HUES64 (cell line): ENCODE measurements around the gene MBP.
"Not testable (repeated sequence)": the region's sequence is repeated elsewhere in the genome, so short reads cannot be mapped to it uniquely, and the experiment has no call there.

Experiments
- H3K27ac ChIP-seq: 2 replicates; pipeline ENCODE4 v1.7.0; 2013; ENCODE audit warnings: low read depth, low read length, inconsistent platforms
- H3K27me3 ChIP-seq: 2 replicates; pipeline ENCODE4 v1.6.1; 2013; ENCODE audit warnings: mild to moderate bottlenecking, low read length; ENCODE audit not compliant: insufficient read depth
- H3K36me3 ChIP-seq: 2 replicates; pipeline ENCODE4 v1.6.1; 2013; ENCODE audit warnings: mild to moderate bottlenecking, low read length; ENCODE audit not compliant: insufficient read depth
- H3K4me1 ChIP-seq: 2 replicates; pipeline ENCODE4 v1.6.1; 2013; ENCODE audit warnings: mild to moderate bottlenecking, low read length, moderate library complexity; ENCODE audit not compliant: insufficient read depth
- H3K4me3 ChIP-seq: 2 replicates; pipeline ENCODE4 v1.5.1; 2013; ENCODE audit warnings: mild to moderate bottlenecking, low read length, moderate library complexity
- H3K9ac ChIP-seq: 2 replicates; pipeline ENCODE4 v1.6.1; 2013; ENCODE audit warnings: mild to moderate bottlenecking, low read depth, low read length
- H3K9me3 ChIP-seq: 2 replicates; pipeline ENCODE4 v1.6.1; 2013; ENCODE audit warnings: low read depth, low read length; ENCODE audit not compliant: insufficient read depth
- WGBS: fragments of 150-250, 120-280 bp; methylation state at CpG from one replicate; pipeline ENCODE4 v1.1.7; 2013; ENCODE audit warnings: missing lambda C conversion rate; 5-methylcytosine and 5-hydroxymethylcytosine counted together

The MBP gene

DNA sequence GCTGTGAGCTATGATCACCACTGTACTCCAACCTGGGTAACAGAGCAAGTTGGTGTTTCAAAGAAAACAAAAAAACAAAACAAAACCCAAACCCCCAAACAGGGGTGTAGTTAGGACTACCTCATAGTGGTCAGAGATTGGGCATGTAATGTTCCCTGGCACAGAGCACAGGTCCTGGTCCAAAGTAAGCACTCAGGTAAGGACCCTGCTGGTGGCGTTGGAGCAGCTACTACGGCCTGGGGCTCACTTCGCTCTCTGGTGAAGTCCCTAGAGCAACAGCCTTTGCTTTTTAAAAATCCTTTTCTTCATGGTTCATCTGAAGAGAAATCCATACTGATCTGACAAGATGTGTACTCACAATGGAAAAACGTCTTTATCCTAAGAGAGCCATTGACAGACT, 179.8 kb downstream of the MBP start:
- Histone ChIP-seq H3K27ac (no peak overlapping the region), H3K9ac (no peak overlapping the region), H3K9me3 (no peaks in the 10 kb centered on the region), H3K4me1 (no peaks in the 10 kb centered on the region), H3K36me3 (peaks cover 24% of the 10 kb centered on the region), H3K4me3 (no peak overlapping the region), H3K27me3 (no peaks in the 10 kb centered on the region)
- 91% methylated on average over 4 of the region's 4 CpGs for WGBS

- Histone ChIP-seq H3K9me3 (no peaks in the 10 kb centered on the region), H3K9ac (no peak overlapping the region), H3K27me3 (no peaks in the 10 kb centered on the region), H3K36me3 (peaks cover 28% of the 10 kb centered on the region), H3K4me1 (no peaks in the 10 kb centered on the region), H3K27ac (no peak overlapping the region), H3K4me3 (no peak overlapping the region)
- WGBS: 96% methylated on average over 12 of the region's 12 CpGs
Measured at GRCh38 chr18:76951456-76952247, 180.9 kb downstream of the MBP start.

DNA sequence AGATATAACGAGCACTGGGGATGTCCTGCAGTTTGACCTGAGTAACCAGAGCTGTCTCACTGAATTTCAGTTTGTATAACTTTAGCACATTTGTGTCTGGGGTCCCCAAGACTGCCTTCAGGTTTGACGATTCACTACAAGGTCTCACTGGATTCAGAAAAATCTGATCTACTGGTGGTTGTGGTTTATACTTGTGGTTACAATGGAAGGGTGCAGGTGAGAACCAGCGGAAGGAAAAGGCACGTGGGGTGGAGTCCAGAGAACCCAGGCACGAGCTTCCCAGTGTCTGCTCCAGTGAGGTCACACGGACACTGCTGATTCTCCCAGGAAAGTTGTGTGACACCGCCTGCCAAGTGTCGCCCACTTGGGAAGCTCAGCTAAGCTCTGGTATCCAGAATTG, 184.2 kb downstream of the MBP start:
- H3K9ac ChIP-seq: no peak overlapping the region
- no peak overlapping the region for H3K4me3 ChIP-seq
- no peaks in the 10 kb centered on the region for H3K9me3 ChIP-seq
- WGBS: 95% methylated on average over 8 of the region's 8 CpGs
- no peak overlapping the region for H3K27ac ChIP-seq
- H3K4me1 ChIP-seq: no peaks in the 10 kb centered on the region
- H3K36me3 ChIP-seq: peaks cover 28% of the 10 kb centered on the region
- no peaks in the 10 kb centered on the region for H3K27me3 ChIP-seq

DNA sequence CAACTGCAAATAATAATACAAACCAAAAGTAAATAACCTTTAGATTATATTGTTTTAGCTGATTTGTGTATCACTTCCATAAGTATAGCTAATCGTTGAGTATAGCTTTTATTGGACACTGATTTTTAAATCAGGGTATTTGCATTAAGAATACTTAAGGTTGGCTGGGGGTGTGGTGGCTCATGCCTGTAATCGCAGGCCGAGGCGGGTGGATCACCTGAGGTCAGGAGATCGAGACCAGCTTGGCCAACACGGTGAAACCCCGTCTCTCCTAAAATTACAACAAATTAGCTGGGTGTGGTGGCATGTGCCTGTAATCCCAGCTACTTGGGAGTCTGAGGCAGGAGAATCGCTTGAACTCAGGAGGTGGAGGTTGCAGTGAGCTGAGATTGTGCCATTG, 188.2 kb downstream of the MBP start:
- WGBS: 93% methylated on average over 7 of the region's 8 CpGs
- H3K36me3 ChIP-seq: peaks cover 24% of the 10 kb centered on the region
- H3K4me3 ChIP-seq, H3K27ac ChIP-seq, H3K27me3 ChIP-seq, H3K9me3 ChIP-seq, H3K9ac ChIP-seq, H3K4me1 ChIP-seq: not testable (repeated sequence)

DNA sequence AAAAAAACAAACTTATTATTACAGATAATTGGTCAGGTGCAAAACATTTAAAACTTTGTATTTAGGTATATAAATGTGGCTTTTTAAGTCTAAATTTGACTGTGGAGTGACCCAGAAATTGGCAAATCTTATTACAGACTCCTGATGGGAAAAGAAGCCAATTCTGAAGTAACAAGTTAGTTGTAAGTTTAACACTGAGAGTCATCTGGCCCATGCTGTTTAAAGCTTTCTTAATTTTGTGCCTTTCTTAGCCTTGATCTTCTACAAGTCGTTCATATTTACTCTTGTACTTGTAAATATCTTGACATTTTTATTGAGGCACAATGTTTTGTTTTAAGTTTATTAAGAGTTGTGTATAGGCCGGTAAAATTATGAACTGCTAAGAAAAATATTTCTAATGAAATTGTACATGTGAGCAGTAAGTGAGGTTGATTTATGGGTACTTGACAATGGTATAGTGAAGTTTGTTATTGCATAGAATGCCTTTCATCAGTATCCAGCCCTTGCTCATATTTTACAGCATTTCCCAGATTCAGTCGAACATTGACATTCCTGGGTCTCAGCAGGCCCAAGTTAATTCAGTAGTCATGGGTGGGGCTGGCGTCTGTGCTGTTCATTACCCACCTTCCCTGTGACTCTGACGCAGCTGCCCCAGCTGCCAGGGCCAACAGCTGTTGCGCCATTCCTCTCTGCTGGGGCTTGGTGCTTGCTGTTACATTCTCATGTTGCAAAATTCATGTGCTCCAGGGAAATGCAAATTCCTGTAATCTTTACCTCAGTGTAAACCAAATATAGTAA, 188.8 kb downstream of the MBP start:
- H3K9ac ChIP-seq: no peak overlapping the region
- H3K4me1 ChIP-seq: no peaks in the 10 kb centered on the region
- H3K27me3 ChIP-seq: no peaks in the 10 kb centered on the region
- peaks cover 26% of the 10 kb centered on the region for H3K36me3 ChIP-seq
- H3K9me3 ChIP-seq: no peaks in the 10 kb centered on the region
- H3K27ac ChIP-seq: no peak overlapping the region
- WGBS: 93% methylated on average over 6 of the region's 6 CpGs
- no peak overlapping the region for H3K4me3 ChIP-seq

DNA sequence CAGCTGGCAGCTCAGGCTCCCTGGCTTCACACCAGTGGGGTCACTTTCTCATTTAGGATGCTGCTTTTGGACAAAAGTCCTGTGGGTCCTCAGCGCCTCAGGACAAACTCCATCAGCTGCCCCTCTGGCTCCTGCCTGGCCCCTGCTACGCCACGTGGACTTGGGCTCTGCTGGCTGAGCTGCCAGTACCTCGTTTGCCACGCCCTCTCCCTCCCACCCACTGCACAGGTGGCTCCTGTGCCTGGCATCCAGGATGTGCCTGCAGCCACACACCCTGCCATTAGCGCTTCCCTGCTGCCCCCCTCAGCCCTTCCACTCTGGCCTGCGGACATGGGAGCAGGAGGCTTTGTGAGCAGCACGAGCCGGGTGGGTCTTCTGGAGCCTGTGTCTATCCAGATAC, 191.3 kb downstream of the MBP start:
- H3K4me3 ChIP-seq: no peak overlapping the region
- H3K36me3 ChIP-seq: peaks cover 31% of the 10 kb centered on the region
- WGBS: 92% methylated on average over 9 of the region's 9 CpGs
- H3K9me3 ChIP-seq: no peaks in the 10 kb centered on the region
- H3K27me3 ChIP-seq: no peaks in the 10 kb centered on the region
- H3K27ac ChIP-seq: no peak overlapping the region
- H3K9ac ChIP-seq: no peak overlapping the region
- no peaks in the 10 kb centered on the region for H3K4me1 ChIP-seq

DNA sequence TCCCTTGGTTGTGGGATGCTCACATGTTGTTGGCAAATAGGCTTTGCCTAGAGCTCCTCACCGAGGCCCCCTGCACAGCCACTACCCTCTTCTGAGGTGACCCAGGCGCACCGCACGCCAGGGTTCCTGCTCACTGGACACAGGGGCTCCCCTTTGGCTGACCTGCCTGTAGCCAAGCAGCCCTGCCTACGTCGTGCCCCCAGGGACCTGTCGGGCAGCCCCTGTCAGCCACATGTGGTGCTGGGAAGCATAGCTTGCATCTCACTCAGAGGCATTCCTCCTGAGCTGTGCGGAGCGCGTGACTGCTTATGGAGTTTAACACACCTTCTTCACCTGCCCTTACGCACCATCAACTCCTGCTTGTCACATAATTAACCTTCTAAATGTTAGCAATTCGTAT, 194.0 kb downstream of the MBP start:
- no peaks in the 10 kb centered on the region for H3K4me1 ChIP-seq
- peaks cover 37% of the 10 kb centered on the region for H3K36me3 ChIP-seq
- no peak overlapping the region for H3K9ac ChIP-seq
- H3K27ac ChIP-seq: no peak overlapping the region
- H3K27me3 ChIP-seq: no peaks in the 10 kb centered on the region
- H3K9me3 ChIP-seq: no peaks in the 10 kb centered on the region
- no peak overlapping the region for H3K4me3 ChIP-seq
- 96% methylated on average over 12 of the region's 12 CpGs for WGBS

GRCh38 chr18:76937597-76937996, 195.0 kb downstream of the MBP start:
- no peaks in the 10 kb centered on the region for H3K27me3 ChIP-seq
- 100% methylated on average over 1 of the region's 1 CpG for WGBS
- peaks cover 37% of the 10 kb centered on the region for H3K36me3 ChIP-seq
- H3K9ac ChIP-seq: no peak overlapping the region
- H3K4me3 ChIP-seq: no peak overlapping the region
- H3K9me3 ChIP-seq: no peaks in the 10 kb centered on the region
- H3K27ac ChIP-seq: no peak overlapping the region
- no peaks in the 10 kb centered on the region for H3K4me1 ChIP-seq

- no peak overlapping the region for H3K27ac ChIP-seq
- no peak overlapping the region for H3K4me3 ChIP-seq
- 98% methylated on average over 11 of the region's 11 CpGs for WGBS
- no peak overlapping the region for H3K9ac ChIP-seq
- no peaks in the 10 kb centered on the region for H3K9me3 ChIP-seq
- no peaks in the 10 kb centered on the region for H3K27me3 ChIP-seq
- peaks cover 41% of the 10 kb centered on the region for H3K36me3 ChIP-seq
- no peaks in the 10 kb centered on the region for H3K4me1 ChIP-seq
Measured at GRCh38 chr18:76936877-76937276, 195.7 kb downstream of the MBP start.

- H3K4me3 ChIP-seq: no peak overlapping the region
- no peak overlapping the region for H3K9ac ChIP-seq
- no peaks in the 10 kb centered on the region for H3K27me3 ChIP-seq
- WGBS: 95% methylated on average over 18 of the region's 18 CpGs
- no peaks in the 10 kb centered on the region for H3K9me3 ChIP-seq
- H3K4me1 ChIP-seq: no peaks in the 10 kb centered on the region
- peaks cover 50% of the 10 kb centered on the region for H3K36me3 ChIP-seq
- H3K27ac ChIP-seq: no peak overlapping the region
Measured at GRCh38 chr18:76935722-76936337, 196.8 kb downstream of the MBP start.
